Cardiac fibroblast (primary cell): Measurements from ENCODE around the gene HOXA7.

ENCODE experiments used
- DNase-seq, 2 donors: peaks; one replicate each; pipeline versions ENCODE4 v3.0.0 to v3.0.0-alpha.2; 2010; ENCODE audit warnings: low read depth in 2 of 2
- H3K4me3 ChIP-seq, 2 donors: replicated peaks in 1 of 2; 1 replicate in 1 of 2; 2 replicates in 1 of 2; pipeline ENCODE4 v1.5.1; 2011; ENCODE audit warnings: low read depth in 2 of 2, low read length in 2 of 2, mild to moderate bottlenecking in 2 of 2, moderate library complexity in 1 of 2
- TF ChIP-seq, protein P1 (sequence below): IDR thresholded peaks from one replicate; pipeline ENCODE4 v1.5.1; 2011; ENCODE audit warnings: low read depth, mild to moderate bottlenecking, low read length, inconsistent platforms

The HOXA7 gene

DNA sequence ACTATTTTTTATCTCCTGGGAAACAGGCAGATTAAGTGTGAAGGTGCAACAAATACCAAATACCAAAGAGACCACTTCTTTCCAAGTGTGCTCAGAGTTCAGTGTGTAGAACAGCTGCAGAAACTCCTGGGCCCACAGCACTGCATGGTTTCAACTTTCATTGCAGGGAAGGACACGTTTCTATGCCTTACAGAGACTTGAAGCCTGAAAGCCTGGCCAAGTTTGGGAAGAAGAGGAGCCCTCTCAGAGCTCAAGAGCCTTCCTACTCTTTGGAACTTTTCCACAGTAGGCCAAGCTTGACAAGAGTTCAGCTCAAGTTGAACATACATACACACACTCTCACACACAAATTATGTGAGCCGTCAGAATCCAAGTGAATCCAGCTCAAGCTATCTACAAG is 28.4 kb downstream of the HOXA7 start:
- H3K4me3 ChIP-seq = no peak overlapping the region
- no peak for DNase-seq
- TF ChIP-seq, protein P1, sequence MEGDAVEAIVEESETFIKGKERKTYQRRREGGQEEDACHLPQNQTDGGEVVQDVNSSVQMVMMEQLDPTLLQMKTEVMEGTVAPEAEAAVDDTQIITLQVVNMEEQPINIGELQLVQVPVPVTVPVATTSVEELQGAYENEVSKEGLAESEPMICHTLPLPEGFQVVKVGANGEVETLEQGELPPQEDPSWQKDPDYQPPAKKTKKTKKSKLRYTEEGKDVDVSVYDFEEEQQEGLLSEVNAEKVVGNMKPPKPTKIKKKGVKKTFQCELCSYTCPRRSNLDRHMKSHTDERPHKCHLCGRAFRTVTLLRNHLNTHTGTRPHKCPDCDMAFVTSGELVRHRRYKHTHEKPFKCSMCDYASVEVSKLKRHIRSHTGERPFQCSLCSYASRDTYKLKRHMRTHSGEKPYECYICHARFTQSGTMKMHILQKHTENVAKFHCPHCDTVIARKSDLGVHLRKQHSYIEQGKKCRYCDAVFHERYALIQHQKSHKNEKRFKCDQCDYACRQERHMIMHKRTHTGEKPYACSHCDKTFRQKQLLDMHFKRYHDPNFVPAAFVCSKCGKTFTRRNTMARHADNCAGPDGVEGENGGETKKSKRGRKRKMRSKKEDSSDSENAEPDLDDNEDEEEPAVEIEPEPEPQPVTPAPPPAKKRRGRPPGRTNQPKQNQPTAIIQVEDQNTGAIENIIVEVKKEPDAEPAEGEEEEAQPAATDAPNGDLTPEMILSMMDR = no peak

DNA sequence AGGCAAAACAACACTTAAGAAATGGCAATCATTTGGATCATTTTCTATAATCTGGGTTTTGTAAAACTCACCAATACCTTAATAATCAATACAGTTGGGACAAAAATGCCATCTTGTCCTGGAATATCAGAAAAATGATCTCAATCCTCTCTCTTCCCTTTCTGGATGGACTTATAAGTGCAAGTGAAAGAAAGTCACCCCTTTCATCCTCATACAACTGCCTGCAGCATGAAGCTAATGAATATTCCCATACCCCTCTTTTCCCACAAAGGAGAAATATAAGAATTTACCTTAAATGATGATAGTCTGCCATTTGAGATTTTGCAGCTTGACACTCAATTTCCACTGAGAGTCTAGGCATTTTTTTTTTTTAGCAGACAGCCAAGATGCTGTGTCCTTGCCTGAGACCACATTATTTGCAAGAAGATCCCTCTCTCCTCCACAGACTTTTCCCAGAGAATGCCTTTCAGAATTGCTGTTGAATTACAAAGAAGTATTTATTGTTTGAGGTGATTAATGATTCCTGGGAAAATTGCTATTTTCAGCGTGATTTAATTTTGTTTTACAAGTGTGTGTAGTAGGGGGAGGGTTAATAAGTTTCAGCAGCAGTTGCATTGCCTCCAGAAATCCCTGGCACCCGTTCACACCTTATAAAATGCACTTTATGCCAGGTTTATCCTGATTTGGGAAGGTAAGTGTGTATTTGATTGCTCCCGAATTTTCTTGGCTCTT is 29.7 kb downstream of the HOXA7 start:
- no peak overlapping the region for H3K4me3 ChIP-seq
- TF ChIP-seq, protein P1 = no peak
- DNase-seq = no peak

DNA sequence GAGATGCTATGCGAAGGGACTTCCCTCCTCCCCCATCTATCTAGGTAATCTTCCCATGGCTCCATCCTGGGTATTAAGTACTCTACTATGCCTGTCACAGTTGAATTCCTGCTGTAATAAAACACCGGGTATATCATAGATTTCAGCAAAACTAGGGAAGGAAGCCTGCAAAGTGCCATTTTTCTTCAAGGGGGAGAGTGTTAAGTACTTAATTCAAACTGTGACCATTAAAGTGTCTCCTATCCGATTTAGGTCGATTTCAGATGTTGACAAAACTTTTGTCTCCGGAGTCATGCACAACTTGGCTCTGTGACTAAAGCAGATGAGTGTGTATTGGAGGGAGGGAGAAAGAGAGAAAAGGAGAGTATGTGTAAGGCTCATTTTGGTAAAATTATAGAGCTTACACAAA is 30.5 kb downstream of the HOXA7 start:
- DNase-seq = no peak
- TF ChIP-seq, protein P1 = no peak
- no peak overlapping the region for H3K4me3 ChIP-seq

DNA sequence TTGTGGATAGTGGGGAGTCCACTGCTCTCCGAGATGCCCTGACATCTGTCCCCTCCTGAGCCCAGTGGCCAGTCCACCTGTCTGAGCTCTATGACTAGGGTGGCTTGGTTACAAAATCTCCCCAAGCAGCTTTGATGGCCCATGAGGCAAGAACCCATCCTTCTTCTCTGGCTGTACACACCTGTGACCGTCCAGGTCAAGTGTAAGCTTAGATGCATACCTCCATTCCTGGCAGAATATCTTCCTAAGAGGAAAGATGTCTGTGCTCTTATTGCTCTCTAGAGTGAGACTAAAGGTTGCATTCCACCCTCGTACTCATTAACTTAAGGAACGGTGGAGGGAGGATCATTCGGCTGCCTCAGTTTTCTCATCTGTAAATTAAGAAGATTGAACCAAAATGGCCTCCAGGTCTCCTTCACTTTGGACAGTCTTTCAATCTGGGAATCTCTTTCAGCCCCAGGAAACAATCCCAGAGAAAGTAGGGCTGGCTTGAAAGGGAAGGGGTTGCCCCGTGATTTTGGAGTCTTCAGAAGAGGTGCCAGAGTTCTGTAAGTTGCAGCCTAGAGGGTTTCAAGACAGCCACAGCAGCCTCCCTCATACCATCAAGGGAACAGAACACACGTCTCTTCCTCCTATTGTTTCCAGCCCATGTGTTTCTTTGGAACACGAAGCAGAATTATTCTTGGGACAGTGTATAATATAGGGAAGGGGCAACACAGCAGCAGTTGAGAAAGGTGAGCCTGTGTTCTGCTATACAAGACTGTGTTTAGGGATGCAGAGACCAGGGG is 31.4 kb downstream of the HOXA7 start:
- no peak for DNase-seq
- TF ChIP-seq, protein P1 = no peak
- no peak overlapping the region for H3K4me3 ChIP-seq

DNA sequence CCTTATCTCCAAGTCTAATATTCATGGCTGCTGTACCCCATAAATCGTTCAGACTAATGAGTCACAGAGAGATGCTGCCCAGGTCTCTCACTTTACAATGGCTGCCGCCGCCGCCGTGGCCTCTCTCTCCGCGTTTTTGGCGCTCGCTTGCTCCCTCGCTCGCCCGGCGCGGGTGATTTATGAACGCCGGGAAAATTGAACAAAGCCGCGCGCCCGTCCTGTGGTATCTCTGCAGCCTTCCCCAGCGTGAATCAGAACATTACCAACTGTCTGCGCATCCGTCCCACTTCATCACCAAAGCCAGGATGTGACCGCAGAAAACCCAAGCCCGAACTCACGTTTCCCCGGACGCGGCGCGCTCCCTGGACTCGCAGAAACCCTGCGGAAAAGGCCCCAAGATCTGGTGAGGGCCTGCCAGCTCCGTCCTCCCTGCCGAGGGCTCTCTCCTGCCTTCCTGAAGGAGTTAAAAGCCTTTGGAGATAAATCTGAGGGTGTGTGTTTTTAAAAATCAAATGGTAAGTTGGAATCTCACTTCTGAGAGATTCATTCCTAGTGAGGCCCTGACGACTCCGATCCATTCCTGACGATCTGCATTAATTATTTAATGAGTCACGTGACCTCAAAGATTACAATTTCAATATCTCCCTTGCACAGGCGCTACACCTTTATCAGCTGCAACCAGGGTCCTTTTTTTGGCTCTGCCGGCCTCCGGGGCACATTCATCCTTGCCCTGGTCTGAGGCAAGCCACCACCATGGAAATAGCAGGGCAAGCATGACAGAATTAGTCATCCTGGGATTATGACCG is 32.2 kb downstream of the HOXA7 start:
- TF ChIP-seq, protein P1 = no peak
- H3K4me3 ChIP-seq = no peak overlapping the region
- peak in 1 of 2 donors; percentile 33 for DNase-seq

DNA sequence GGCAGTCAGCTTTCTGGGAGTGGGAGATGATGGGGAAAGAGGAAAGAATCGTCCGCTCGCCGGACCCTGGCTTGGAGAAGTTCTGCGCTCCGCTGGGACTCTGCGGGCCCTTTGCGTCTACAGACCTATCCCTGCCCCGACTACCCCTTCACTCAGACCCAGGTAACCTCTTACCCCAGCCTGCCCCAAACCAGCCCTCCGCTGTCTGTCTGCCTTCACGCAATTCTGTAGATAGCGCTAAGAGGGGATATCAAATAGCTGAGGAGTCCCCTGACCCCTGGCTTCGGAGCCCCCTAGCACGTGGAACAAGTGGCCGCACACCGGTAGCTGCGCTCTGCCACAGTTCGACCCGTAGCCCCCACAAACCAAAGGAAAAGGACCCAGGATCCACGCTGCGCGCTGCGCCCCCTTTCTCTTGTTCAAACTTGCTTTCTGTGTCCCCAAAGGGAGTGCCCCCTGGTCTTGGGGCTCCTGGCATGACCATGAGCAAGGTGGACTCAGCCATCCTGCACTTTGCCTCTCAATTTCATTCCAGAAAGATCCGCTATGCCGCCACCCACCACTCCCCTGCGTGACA is 32.9 kb downstream of the HOXA7 start:
- no peak overlapping the region for H3K4me3 ChIP-seq
- TF ChIP-seq, protein P1 = no peak
- no peak for DNase-seq
